Fibroblast of lung (primary cell): ENCODE data around the gene CCDC51.

Experiments
- CTCF ChIP-seq, 2 donors: IDR thresholded peaks in 1 of 2; conservative IDR thresholded peaks in 1 of 2; 1 replicate in 1 of 2; 2 replicates in 1 of 2; pipeline ENCODE4 v1.5.1; 2011 to 2012; ENCODE audit warnings: low read length in 2 of 2, control low read depth in 1 of 2, inconsistent platforms in 1 of 2, low read depth in 1 of 2, mild to moderate bottlenecking in 1 of 2
- EZH2 ChIP-seq: IDR thresholded peaks from 2 replicates; pipeline ENCODE4 v1.5.1; 2012; ENCODE audit warnings: low read length, control low read depth, mild to moderate bottlenecking; ENCODE audit errors: missing control alignments

- TF ChIP-seq CTCF (conservative IDR thresholded peaks at IDR 0.05 in 1 of 2, IDR thresholded peaks at IDR 0.05 in 1 of 2; ENCODE audit: low read depth in 1 of 2, low read length in 2 of 2) (no peak), EZH2 (no peak)
Measured at GRCh38 chr3:48403533-48404439, 36.1 kb downstream of the CCDC51 start.
